Stomach (tissue), 4 donors: ENCODE data around the gene AMDHD2.

ENCODE experiments used
- POLR2A ChIP-seq, 4 donors: fragments of 450-650 bp; IDR thresholded peaks; one replicate each; pipeline ENCODE4 v1.6.1; 2016; ENCODE audit warnings: antibody characterized with exemption in 4 of 4, control low read depth in 2 of 4, mild to moderate bottlenecking in 1 of 4, moderate library complexity in 1 of 4
- POLR2AphosphoS5 ChIP-seq, 3 donors: sonication (generic); formaldehyde crosslinking; IDR thresholded peaks; one replicate each; pipeline ENCODE4 v1.6.1; 2016; ENCODE audit warnings: antibody characterized with exemption in 3 of 3
- TF ChIP-seq, protein P1 (sequence below), 7 experiments: fragments of 450-650 bp in 4 of 7; fragments of 200-600 bp in 3 of 7; sonication (generic) in 3 of 7; IDR thresholded peaks; one replicate each; pipeline ENCODE4 v1.5.1; 2016 to 2019; ENCODE audit warnings: antibody characterized with exemption in 7 of 7, control low read depth in 2 of 7, mild to moderate bottlenecking in 1 of 7

DNA sequence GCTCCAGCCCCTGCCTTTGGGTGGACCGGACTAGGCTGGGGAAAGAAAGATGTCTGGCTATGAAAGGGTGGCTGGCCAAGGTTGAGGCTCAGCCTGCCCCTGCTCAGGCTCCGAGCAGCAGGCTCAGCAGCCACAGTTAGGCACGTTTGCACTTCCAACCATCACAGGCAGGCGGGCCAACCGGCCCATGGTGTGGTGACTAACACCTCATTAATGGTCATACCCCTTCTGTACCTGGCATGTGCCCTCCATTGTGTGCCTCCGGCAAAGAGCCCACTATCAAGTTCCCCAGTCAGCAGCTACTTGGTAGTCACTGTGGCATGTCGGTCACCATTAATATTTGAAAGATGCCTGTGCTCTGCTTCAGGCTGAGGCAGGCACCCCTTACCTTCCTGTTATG lies 38.5 kb upstream of the AMDHD2 start:
- TF ChIP-seq, protein P1, sequence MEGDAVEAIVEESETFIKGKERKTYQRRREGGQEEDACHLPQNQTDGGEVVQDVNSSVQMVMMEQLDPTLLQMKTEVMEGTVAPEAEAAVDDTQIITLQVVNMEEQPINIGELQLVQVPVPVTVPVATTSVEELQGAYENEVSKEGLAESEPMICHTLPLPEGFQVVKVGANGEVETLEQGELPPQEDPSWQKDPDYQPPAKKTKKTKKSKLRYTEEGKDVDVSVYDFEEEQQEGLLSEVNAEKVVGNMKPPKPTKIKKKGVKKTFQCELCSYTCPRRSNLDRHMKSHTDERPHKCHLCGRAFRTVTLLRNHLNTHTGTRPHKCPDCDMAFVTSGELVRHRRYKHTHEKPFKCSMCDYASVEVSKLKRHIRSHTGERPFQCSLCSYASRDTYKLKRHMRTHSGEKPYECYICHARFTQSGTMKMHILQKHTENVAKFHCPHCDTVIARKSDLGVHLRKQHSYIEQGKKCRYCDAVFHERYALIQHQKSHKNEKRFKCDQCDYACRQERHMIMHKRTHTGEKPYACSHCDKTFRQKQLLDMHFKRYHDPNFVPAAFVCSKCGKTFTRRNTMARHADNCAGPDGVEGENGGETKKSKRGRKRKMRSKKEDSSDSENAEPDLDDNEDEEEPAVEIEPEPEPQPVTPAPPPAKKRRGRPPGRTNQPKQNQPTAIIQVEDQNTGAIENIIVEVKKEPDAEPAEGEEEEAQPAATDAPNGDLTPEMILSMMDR (IDR thresholded peaks at IDR 0.05): no peak
- no peak for TF ChIP-seq POLR2AphosphoS5 (IDR thresholded peaks at IDR 0.05)
- TF ChIP-seq POLR2A (IDR thresholded peaks at IDR 0.05): no peak
